Lower leg skin (tissue), 4 donors: ENCODE measurements around the gene NLRC3. TPM values are rescaled to one million over a fixed set of nuclear protein-coding genes. Genes with fewer than 3 reads are reported as not detected.

Experiments
- DNase-seq, 2 donors: peaks; one replicate each; pipeline ENCODE4 v3.0.0-alpha.2; 2019; ENCODE audit warnings: low spot score in 2 of 2
- H3K4me3 ChIP-seq: fragments of 200-600 bp; sonication (generic); 2 replicates; pipeline ENCODE4 v1.5.1; 2017; ENCODE audit warnings: mild to moderate bottlenecking, low read depth; ENCODE audit not compliant: poor library complexity, severe bottlenecking
- CTCF ChIP-seq, 3 donors: fragments of 450-650 bp; IDR thresholded peaks; one replicate each; pipeline ENCODE4 v1.5.1; 2016; ENCODE audit warnings: antibody characterized with exemption in 3 of 3, mild to moderate bottlenecking in 3 of 3, moderate library complexity in 2 of 3
- POLR2A ChIP-seq, 2 donors: fragments of 450-650 bp; IDR thresholded peaks; one replicate each; pipeline ENCODE4 v1.6.1; 2016 to 2017; ENCODE audit warnings: antibody characterized with exemption in 2 of 2, mild to moderate bottlenecking in 1 of 2, moderate library complexity in 1 of 2
- WGBS, 2 donors: methylation state at CpG; one replicate each; pipeline ENCODE4 v1.1.5; 2018; 5-methylcytosine and 5-hydroxymethylcytosine counted together
- intact Hi-C: fragments of 100-400 bp; cut with DNase I; formaldehyde crosslinking; loops from one replicate; pipeline ENCODE4 v1.15.0; 2023; ENCODE audit warnings: low total_unique reads
- total RNA-seq, 4 donors: library from RNA; depleted of rRNA; stranded (reverse); fragments of >200 nt; gene quantifications; one replicate each; pipeline ENCODE4 v1.1.0, GENCODE V29; 2016

NLRC3 gene
- total RNA-seq, 4 donors from 2014 or later = 0.15 to 0.74 (median 0.28) TPM

GRCh38 chr16:3580251-3580651 is 3.0 kb upstream of the NLRC3 start:
- intact Hi-C loops = no loop called here
- no peak overlapping the region for H3K4me3 ChIP-seq
- no peak for DNase-seq
- TF ChIP-seq CTCF (IDR thresholded peaks at IDR 0.05) (no peak), POLR2A (IDR thresholded peaks at IDR 0.05) (no peak)
- WGBS, 2 donors = 54 to 59% methylated on average over 11 of the region's 11 CpGs

DNA sequence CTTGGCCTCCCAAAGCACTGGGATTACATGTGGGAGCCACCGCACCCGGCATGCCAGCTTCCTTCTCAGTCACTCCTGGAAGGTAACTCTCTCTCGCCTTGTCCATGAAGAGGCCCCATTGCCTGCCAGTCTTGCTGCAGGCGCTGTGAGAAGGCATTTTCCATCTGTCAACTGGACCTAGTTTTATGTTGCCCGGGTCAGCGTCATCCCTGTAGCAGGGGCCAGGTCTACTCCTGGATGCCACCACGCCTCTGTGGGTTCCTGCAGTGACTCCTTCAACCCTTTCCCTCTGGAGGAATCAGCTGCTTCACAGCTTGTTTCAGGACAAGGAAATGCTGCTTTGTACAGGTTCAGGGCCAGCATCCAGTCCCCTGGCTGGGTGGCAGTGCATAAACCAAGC is 2.6 kb upstream of the NLRC3 start:
- no peak overlapping the region for H3K4me3 ChIP-seq
- TF ChIP-seq CTCF (IDR thresholded peaks at IDR 0.05) (no peak), POLR2A (IDR thresholded peaks at IDR 0.05) (no peak)
- intact Hi-C loops = no loop called here
- WGBS, 2 donors = 90 to 92% methylated on average over 7 of the region's 7 CpGs
- DNase-seq = no peak

DNA sequence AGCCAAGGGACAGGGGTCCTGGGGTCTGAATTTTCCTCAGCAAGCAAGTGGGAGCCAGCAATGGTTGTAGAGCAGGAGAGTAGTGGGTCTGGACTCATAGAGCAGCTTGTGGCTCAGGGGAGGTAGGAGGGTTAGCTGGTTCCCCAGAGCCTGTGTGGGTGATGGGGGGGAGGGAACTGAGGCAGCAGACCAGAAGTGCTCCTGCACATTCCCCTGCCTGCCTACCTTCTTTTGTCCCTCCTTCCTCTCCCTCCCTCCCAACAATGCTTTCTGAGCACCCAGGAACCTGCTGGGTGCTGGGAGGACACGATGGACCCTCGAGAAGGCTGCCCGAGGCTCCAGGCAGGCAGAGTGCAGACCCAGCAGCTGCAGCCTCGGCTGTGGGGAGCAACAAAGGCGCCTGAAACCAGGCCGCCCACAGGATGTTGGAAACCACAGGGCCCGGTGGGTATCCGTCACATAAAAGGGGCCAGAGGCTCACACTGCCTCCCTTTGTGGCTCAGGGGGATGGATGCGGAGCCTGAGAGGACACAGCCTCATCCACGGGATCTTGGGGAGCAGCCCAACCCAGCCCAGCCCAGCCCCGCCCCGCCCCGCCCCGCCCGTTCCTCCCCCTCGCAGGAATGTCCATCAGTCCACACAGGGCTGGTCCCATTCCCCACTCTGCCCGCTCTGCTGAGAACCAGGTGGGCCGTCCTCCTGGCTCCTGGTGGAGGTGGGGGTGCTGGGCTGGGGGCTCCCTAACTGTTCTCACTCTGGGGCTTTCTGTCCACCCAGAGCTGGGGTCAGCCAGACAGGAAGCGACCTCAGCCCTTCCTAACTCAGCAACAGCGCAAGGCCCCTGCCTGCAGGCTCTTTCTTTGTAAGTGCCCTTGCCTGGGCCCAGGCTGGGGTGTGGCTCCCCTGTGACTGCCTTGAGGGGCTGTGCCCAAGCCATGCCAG is 1.7 kb upstream of the NLRC3 start:
- DNase-seq = no peak
- WGBS, 2 donors = 30 to 63% methylated on average over 11 to 12 of the region's 20 CpGs
- intact Hi-C loops = no loop called here
- no peak overlapping the region for H3K4me3 ChIP-seq
- TF ChIP-seq POLR2A (IDR thresholded peaks at IDR 0.05) (no peak), CTCF (IDR thresholded peaks at IDR 0.05) (no peak)

DNA sequence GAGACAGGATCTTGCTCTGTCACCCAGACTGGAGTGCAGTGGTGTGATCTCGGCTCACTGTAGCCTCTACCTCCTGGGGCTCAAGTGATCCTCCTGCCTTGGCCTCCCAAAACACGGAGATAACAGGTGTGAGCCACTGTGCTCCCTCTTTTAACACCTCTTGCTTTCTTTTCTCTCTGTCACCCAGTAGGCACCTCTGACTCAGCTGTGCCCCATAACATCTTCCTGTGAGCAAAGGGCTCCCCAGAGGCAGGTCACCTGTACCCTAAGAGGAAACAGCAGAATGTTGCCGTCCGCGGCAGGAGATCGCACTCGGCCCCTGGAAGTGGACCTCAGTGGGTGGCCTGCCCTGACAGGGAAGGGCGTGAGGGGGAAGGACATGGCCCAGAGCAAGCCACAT is 918 bp upstream of the NLRC3 start:
- TF ChIP-seq CTCF (IDR thresholded peaks at IDR 0.05) (no peak), POLR2A (IDR thresholded peaks at IDR 0.05) (no peak)
- no peak overlapping the region for H3K4me3 ChIP-seq
- intact Hi-C loops = no loop called here
- DNase-seq = no peak
- 59 to 85% methylated on average over 8 of the region's 8 CpGs for WGBS, 2 donors

- WGBS, 2 donors = 73 to 87% methylated on average over 4 to 11 of the region's 11 CpGs
These were observed 992 bp downstream of the NLRC3 start for GRCh38 chr16:3576211-3576610.

More at GRCh38 chr16:3576211-3576610, 992 bp downstream of the NLRC3 start:
- intact Hi-C loops = no loop called here
- no peak for DNase-seq
- no peak overlapping the region for H3K4me3 ChIP-seq
- TF ChIP-seq CTCF (IDR thresholded peaks at IDR 0.05) (no peak), POLR2A (IDR thresholded peaks at IDR 0.05) (no peak)
